ENCODE results near the gene RBM26. TPM values are rescaled to one million over a fixed set of nuclear protein-coding genes. Genes with fewer than 3 reads are reported as not detected.

RBM26 gene
- total and polyA plus RNA-seq, 2 donors (not counting 1 experiment from before 2014, with no cell fraction given): 19.9 to 20.3 TPM

DNA sequence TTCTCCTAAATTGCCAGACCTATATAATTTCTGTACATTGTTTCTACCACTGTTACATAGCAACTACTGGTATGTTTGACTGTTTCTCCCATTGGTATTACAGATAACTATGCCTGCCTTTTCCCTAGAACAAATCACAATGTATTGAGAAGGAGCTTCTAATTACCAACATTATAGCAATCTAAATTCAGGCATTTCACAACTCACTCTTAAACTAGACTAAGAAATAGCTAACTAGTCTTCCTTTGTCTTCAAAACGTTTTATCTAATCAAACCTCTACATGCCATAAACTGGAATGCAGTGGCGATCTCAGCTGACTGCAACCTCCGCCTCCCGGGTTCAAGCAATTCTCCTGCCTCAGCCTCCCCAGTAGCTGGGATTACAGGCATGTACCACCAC lies 18.2 kb downstream of the RBM26 start:
- Histone ChIP-seq H3K79me2 (ENCODE audit: control insufficient read depth, insufficient read depth, low read length) (peaks cover 74% of the 10 kb centered on the region), H3K4me1 (ENCODE audit: control insufficient read depth, extremely low read depth, insufficient read depth, low read length) (no peaks in the 10 kb centered on the region), H3K27me3 (ENCODE audit: control insufficient read depth, insufficient read depth, low read length) (no peaks in the 10 kb centered on the region), H3K27ac (ENCODE audit: insufficient read depth, low read length) (no peak overlapping the region), H2AFZ (ENCODE audit: low read length) (no peak overlapping the region), H4K20me1 (ENCODE audit: control insufficient read depth, extremely low read depth, insufficient read depth, low read length) (peaks cover 2% of the 10 kb centered on the region), H3K9me3 (ENCODE audit: control insufficient read depth, insufficient read depth, low read depth, low read length) (no peaks in the 10 kb centered on the region), H3K4me3 (replicated peaks in 1 of 4; ENCODE audit: control extremely low read depth in 1 of 4, insufficient read depth in 1 of 4, low read depth in 3 of 4, low read length in 4 of 4) (no peak overlapping the region), H3K9ac (ENCODE audit: insufficient read depth, low read length) (no peak overlapping the region), H3K36me3 (ENCODE audit: control insufficient read depth, insufficient read depth, low read length) (no peaks in the 10 kb centered on the region), H3K4me2 (ENCODE audit: extremely low read depth, insufficient read depth, low read length) (no peak overlapping the region)
- DNase-seq (ENCODE audit: low read depth in 2 of 2): no peak
- TF ChIP-seq EZH2 (IDR thresholded peaks at IDR 0.05; ENCODE audit: low read length, missing control alignments): no peak
- TF ChIP-seq, protein P1, sequence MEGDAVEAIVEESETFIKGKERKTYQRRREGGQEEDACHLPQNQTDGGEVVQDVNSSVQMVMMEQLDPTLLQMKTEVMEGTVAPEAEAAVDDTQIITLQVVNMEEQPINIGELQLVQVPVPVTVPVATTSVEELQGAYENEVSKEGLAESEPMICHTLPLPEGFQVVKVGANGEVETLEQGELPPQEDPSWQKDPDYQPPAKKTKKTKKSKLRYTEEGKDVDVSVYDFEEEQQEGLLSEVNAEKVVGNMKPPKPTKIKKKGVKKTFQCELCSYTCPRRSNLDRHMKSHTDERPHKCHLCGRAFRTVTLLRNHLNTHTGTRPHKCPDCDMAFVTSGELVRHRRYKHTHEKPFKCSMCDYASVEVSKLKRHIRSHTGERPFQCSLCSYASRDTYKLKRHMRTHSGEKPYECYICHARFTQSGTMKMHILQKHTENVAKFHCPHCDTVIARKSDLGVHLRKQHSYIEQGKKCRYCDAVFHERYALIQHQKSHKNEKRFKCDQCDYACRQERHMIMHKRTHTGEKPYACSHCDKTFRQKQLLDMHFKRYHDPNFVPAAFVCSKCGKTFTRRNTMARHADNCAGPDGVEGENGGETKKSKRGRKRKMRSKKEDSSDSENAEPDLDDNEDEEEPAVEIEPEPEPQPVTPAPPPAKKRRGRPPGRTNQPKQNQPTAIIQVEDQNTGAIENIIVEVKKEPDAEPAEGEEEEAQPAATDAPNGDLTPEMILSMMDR (conservative IDR thresholded peaks at IDR 0.05 in 1 of 2, IDR thresholded peaks at IDR 0.05 in 1 of 2; ENCODE audit: low read depth in 1 of 2, low read length in 2 of 2): no peak

DNA sequence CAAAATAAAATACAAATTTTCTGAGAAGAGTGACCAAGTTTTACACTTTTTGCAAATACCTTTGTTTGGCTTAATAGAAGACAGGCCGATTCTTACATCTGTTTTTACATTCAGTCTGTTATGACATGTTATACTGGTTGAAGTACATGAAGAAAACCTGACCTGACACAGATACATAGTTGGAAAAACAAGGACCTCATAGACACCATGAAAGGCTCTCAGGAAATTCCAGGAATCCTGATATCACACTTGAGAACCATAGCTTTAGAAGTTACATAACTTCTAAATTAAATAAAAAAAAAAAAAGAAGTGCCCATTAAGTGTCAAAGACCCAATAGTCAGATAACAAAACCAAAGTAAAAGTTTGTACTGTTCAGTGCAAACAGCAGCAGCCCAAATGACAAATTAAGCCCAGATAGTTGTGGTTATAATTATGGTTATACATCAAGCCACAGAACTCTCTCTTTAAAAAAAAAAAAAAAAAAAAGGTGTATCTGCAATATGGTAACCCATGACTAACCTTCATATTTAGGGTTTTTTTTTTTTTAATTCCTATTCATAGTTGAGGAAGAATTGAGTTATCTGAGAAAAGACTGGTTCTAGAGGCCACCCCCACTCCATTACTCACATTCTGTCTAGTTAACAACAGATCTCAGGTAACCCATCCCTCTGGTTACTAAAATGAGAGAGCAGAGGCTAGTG lies 19.8 kb downstream of the RBM26 start:
- DNase-seq (ENCODE audit: low read depth in 2 of 2): peak in 1 of 2 donors; percentile 62
- H4K20me1 ChIP-seq (ENCODE audit: control insufficient read depth, extremely low read depth, insufficient read depth, low read length): no peaks in the 10 kb centered on the region
- no peak overlapping the region for H3K27ac ChIP-seq (ENCODE audit: insufficient read depth, low read length)
- H3K9ac ChIP-seq (ENCODE audit: insufficient read depth, low read length): no peak overlapping the region
- H3K9me3 ChIP-seq (ENCODE audit: control insufficient read depth, insufficient read depth, low read depth, low read length): no peaks in the 10 kb centered on the region
- H3K4me3 ChIP-seq (replicated peaks in 1 of 4; ENCODE audit: control extremely low read depth in 1 of 4, insufficient read depth in 1 of 4, low read depth in 3 of 4, low read length in 4 of 4): no peak overlapping the region
- TF ChIP-seq EZH2 (IDR thresholded peaks at IDR 0.05; ENCODE audit: low read length, missing control alignments): no peak
- TF ChIP-seq, protein P1 (conservative IDR thresholded peaks at IDR 0.05 in 1 of 2, IDR thresholded peaks at IDR 0.05 in 1 of 2; ENCODE audit: low read depth in 1 of 2, low read length in 2 of 2): no peak
- H3K4me2 ChIP-seq (ENCODE audit: extremely low read depth, insufficient read depth, low read length): no peak overlapping the region
- no peaks in the 10 kb centered on the region for H3K36me3 ChIP-seq (ENCODE audit: control insufficient read depth, insufficient read depth, low read length)
- no peak overlapping the region for H2AFZ ChIP-seq (ENCODE audit: low read length)
- H3K79me2 ChIP-seq (ENCODE audit: control insufficient read depth, insufficient read depth, low read length): peaks cover 76% of the 10 kb centered on the region
- H3K27me3 ChIP-seq (ENCODE audit: control insufficient read depth, insufficient read depth, low read length): no peaks in the 10 kb centered on the region
- H3K4me1 ChIP-seq (ENCODE audit: control insufficient read depth, extremely low read depth, insufficient read depth, low read length): no peaks in the 10 kb centered on the region

DNA sequence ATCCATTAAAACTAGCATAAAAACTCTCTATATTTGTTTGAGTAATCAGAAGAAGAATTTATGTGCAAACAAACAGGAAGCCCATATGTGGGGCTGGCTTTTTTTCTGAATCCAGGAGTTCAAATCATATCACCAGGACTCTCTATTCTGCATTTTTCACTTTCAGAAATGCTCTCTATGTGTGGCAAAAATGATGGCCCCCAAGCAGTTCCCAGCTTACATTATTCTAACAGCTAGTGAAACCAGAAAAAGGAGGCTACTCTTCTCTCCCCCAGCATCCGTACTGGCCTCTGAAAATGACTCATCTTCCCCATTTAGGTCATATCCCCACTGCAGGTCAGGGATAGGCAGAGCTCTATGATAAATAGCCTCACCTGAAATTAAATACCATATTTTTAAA lies 20.4 kb downstream of the RBM26 start:
- no peak overlapping the region for H3K4me2 ChIP-seq (ENCODE audit: extremely low read depth, insufficient read depth, low read length)

More for the DNA sequence above, 20.4 kb downstream of the RBM26 start:
- no peaks in the 10 kb centered on the region for H4K20me1 ChIP-seq (ENCODE audit: control insufficient read depth, extremely low read depth, insufficient read depth, low read length)
- no peaks in the 10 kb centered on the region for H3K4me1 ChIP-seq (ENCODE audit: control insufficient read depth, extremely low read depth, insufficient read depth, low read length)
- DNase-seq (ENCODE audit: low read depth in 2 of 2): peak in 1 of 2 donors; percentile 37
- no peak overlapping the region for H3K4me3 ChIP-seq (replicated peaks in 1 of 4; ENCODE audit: control extremely low read depth in 1 of 4, insufficient read depth in 1 of 4, low read depth in 3 of 4, low read length in 4 of 4)
- no peak overlapping the region for H3K27ac ChIP-seq (ENCODE audit: insufficient read depth, low read length)
- H3K79me2 ChIP-seq (ENCODE audit: control insufficient read depth, insufficient read depth, low read length): peaks cover 75% of the 10 kb centered on the region
- H2AFZ ChIP-seq (ENCODE audit: low read length): no peak overlapping the region
- no peaks in the 10 kb centered on the region for H3K9me3 ChIP-seq (ENCODE audit: control insufficient read depth, insufficient read depth, low read depth, low read length)
- no peak overlapping the region for H3K9ac ChIP-seq (ENCODE audit: insufficient read depth, low read length)
- no peaks in the 10 kb centered on the region for H3K36me3 ChIP-seq (ENCODE audit: control insufficient read depth, insufficient read depth, low read length)
- TF ChIP-seq, protein P1 (conservative IDR thresholded peaks at IDR 0.05 in 1 of 2, IDR thresholded peaks at IDR 0.05 in 1 of 2; ENCODE audit: low read depth in 1 of 2, low read length in 2 of 2): no peak
- no peak for TF ChIP-seq EZH2 (IDR thresholded peaks at IDR 0.05; ENCODE audit: low read length, missing control alignments)
- H3K27me3 ChIP-seq (ENCODE audit: control insufficient read depth, insufficient read depth, low read length): no peaks in the 10 kb centered on the region

Measured in fibroblast of lung (primary cell).